GM23338 (cell line): ENCODE measurements around the gene SYMPK. TPM values are rescaled to one million over a fixed set of nuclear protein-coding genes. Genes with fewer than 3 reads are reported as not detected.

ENCODE experiments used
- ATAC-seq: fragments of 200-7000 bp; cut with Tn5 transposase; 3 replicates; pipeline ENCODE4 v1.9.1; 2020
- DNase-seq: peaks from one replicate; pipeline ENCODE4 v3.0.0-alpha.2; 2015; ENCODE audit warnings: low spot score
- H2AFZ ChIP-seq: fragments of 200-600 bp; sonication (generic); 2 replicates; pipeline ENCODE4 v1.8.0; 2016; ENCODE audit warnings: antibody characterized with exemption, mild to moderate bottlenecking, moderate library complexity
- H3F3A ChIP-seq: fragments of 200-600 bp; sonication (generic); replicated peaks from 2 replicates; pipeline ENCODE4 v1.8.0; 2017; ENCODE audit warnings: antibody characterized with exemption, mixed run types, low read depth
- H3K27ac ChIP-seq: fragments of 200-600 bp; sonication (generic); 2 replicates; pipeline ENCODE4 v1.6.1; 2016; ENCODE audit warnings: low read depth
- H3K27me3 ChIP-seq: fragments of 200-600 bp; sonication (generic); 2 replicates; pipeline ENCODE4 v1.8.0; 2016; ENCODE audit warnings: mild to moderate bottlenecking, mixed run types, moderate library complexity; ENCODE audit not compliant: insufficient read depth
- H3K36me3 ChIP-seq: fragments of 200-600 bp; sonication (generic); 2 replicates; pipeline ENCODE4 v1.8.0; 2016; ENCODE audit warnings: mild to moderate bottlenecking; ENCODE audit not compliant: insufficient read depth
- H3K4me1 ChIP-seq: fragments of 200-600 bp; sonication (generic); 2 replicates; pipeline ENCODE4 v1.8.0; 2016; ENCODE audit warnings: mild to moderate bottlenecking, moderate library complexity; ENCODE audit not compliant: insufficient read depth
- H3K4me2 ChIP-seq: fragments of 200-600 bp; sonication (generic); 2 replicates; pipeline ENCODE4 v1.7.1; 2017; ENCODE audit warnings: mixed run types
- H3K4me3 ChIP-seq: fragments of 200-600 bp; sonication (generic); 2 replicates; pipeline ENCODE4 v1.6.1; 2016; ENCODE audit warnings: mixed run types
- H3K79me2 ChIP-seq: fragments of 200-600 bp; sonication (generic); replicated peaks from 2 replicates; pipeline ENCODE4 v1.8.0; 2017; ENCODE audit warnings: mild to moderate bottlenecking; ENCODE audit not compliant: insufficient read depth
- H3K9me2 ChIP-seq: fragments of 200-600 bp; sonication (generic); 2 replicates; pipeline ENCODE4 v1.8.0; 2017; ENCODE audit not compliant: insufficient read depth
- H4K20me1 ChIP-seq: fragments of 200-600 bp; sonication (generic); replicated peaks from 2 replicates; pipeline ENCODE4 v1.8.0; 2017; ENCODE audit warnings: mild to moderate bottlenecking; ENCODE audit not compliant: insufficient read depth
- H3K27ac Mint-ChIP-seq: 2 replicates; pipeline ENCODE4 v1.8.0; 2020; ENCODE audit warnings: inconsistent platforms, mild to moderate bottlenecking, moderate library complexity, mixed read lengths
- H3K27me3 Mint-ChIP-seq: 3 replicates; pipeline ENCODE4 v1.8.0; 2022; ENCODE audit warnings: low read depth, mild to moderate bottlenecking, moderate library complexity, mixed read lengths, inconsistent platforms; ENCODE audit not compliant: insufficient read depth, poor library complexity
- H3K36me3 Mint-ChIP-seq: 3 replicates; pipeline ENCODE4 v1.8.0; 2021; ENCODE audit warnings: low read depth, mild to moderate bottlenecking, inconsistent platforms, moderate library complexity, mixed read lengths
- H3K4me1 Mint-ChIP-seq: 3 replicates; pipeline ENCODE4 v1.8.0; 2020; ENCODE audit warnings: mild to moderate bottlenecking, inconsistent platforms, mixed read lengths
- H3K4me3 Mint-ChIP-seq: 3 replicates; pipeline ENCODE4 v1.8.0; 2021; ENCODE audit warnings: moderate library complexity, mild to moderate bottlenecking, inconsistent platforms, mixed read lengths
- H3K9me3 Mint-ChIP-seq: 3 replicates; pipeline ENCODE4 v1.8.0; 2020; ENCODE audit warnings: moderate library complexity, mild to moderate bottlenecking, inconsistent platforms, mixed read lengths
- CREB1 ChIP-seq: fragments of 250-450 bp; sonication (Bioruptor Pico); IDR thresholded peaks from 2 replicates; pipeline ENCODE4 v1.5.0; 2020; ENCODE audit warnings: low read depth, mild to moderate bottlenecking, moderate library complexity
- EZH2 ChIP-seq: fragments of 200-600 bp; sonication (generic); IDR thresholded peaks from one replicate; pipeline ENCODE4 v1.8.0; 2017; ENCODE audit warnings: antibody characterized with exemption, mild to moderate bottlenecking, low read depth; ENCODE audit not compliant: unreplicated experiment
- POLR2AphosphoS5 ChIP-seq: IDR thresholded peaks from 2 replicates; pipeline ENCODE4 v1.6.1; 2016; ENCODE audit warnings: antibody characterized with exemption, low read depth
- ZNF114 ChIP-seq: fragments of 250-450 bp; sonication (Bioruptor Pico); IDR thresholded peaks from 2 replicates; pipeline ENCODE4 v1.5.0; 2020; ENCODE audit warnings: mild to moderate bottlenecking, moderate library complexity
- polyA plus RNA-seq: library from polyadenylated mRNA; unstranded; fragments of >200 nt; fragmentation: Nextera tagmentation; extraction: Ambion mirVana; gene quantifications from 2 replicates; pipeline ENCODE4 v1.2.1, GENCODE V29; 2016
- total RNA-seq: library from RNA; depleted of rRNA; stranded (reverse); fragments of >200 nt; shearing (Covaris generic); gene quantifications from 2 replicates; pipeline ENCODE4 v1.2.3, GENCODE V29; 2014
- TF ChIP-seq, protein P1 (sequence below), 2 experiments: fragments of 200-600 bp in 1 of 2; sonication (generic) in 1 of 2; conservative IDR thresholded peaks; 2 replicates each; pipeline versions ENCODE4 v1.5.1 to v1.6.1; 2016 to 2017; ENCODE audit warnings: antibody characterized with exemption in 2 of 2, low read depth in 2 of 2, mild to moderate bottlenecking in 2 of 2, moderate library complexity in 1 of 2
- TF ChIP-seq, protein P2 (sequence below): IDR thresholded peaks from 2 replicates; pipeline ENCODE4 v1.6.1; 2016; ENCODE audit warnings: antibody characterized with exemption

Gene SYMPK
- total and polyA plus RNA-seq, 2 experiments from 2014 or later = 36.8 to 82.1 TPM

- H3K4me1 Mint-ChIP-seq = peaks cover 30% of the 10 kb centered on the region
- DNase-seq = peak; percentile 51
- peak overlapping the region; percentile 99 for H3K27ac Mint-ChIP-seq
- Histone ChIP-seq H3K4me2 (peak overlapping the region; percentile 94), H2AFZ (no peak overlapping the region), H3K79me2 (no peaks in the 10 kb centered on the region), H3K27ac (peak overlapping the region; percentile 100), H3K36me3 (0 out of 2 replicates have a peak, but pooled peaks cover 2% of the 10 kb centered on the region), H3K4me1 (peaks cover 37% of the 10 kb centered on the region), H3K4me3 (peak overlapping the region; percentile 83), H3F3A (peaks cover 24% of the 10 kb centered on the region), H3K9me2 (no peaks in the 10 kb centered on the region), H3K27me3 (no peaks in the 10 kb centered on the region), H4K20me1 (no peaks in the 10 kb centered on the region; the same call in 1 of the 2 replicates)
- H3K36me3 Mint-ChIP-seq = peaks cover 15% of the 10 kb centered on the region
- no peaks in the 10 kb centered on the region for H3K9me3 Mint-ChIP-seq
- TF ChIP-seq EZH2 (no peak), CREB1 (no peak)
- peaks cover 33% of the 10 kb centered on the region for H3K27me3 Mint-ChIP-seq
- H3K4me3 Mint-ChIP-seq = peak overlapping the region; percentile 91
- ATAC-seq = no peak
These were observed 94.3 kb downstream of the SYMPK start for GRCh38 chr19:45768655-45768983.

GRCh38 chr19:45767881-45768654 is 94.9 kb downstream of the SYMPK start:
- H3K4me2 ChIP-seq = peak overlapping the region; percentile 94
- no peaks in the 10 kb centered on the region for H3K79me2 ChIP-seq
- TF ChIP-seq ZNF114 (CRISPR knock-in tag) = no peak
- no peak for TF ChIP-seq CREB1
- TF ChIP-seq, protein P1, sequence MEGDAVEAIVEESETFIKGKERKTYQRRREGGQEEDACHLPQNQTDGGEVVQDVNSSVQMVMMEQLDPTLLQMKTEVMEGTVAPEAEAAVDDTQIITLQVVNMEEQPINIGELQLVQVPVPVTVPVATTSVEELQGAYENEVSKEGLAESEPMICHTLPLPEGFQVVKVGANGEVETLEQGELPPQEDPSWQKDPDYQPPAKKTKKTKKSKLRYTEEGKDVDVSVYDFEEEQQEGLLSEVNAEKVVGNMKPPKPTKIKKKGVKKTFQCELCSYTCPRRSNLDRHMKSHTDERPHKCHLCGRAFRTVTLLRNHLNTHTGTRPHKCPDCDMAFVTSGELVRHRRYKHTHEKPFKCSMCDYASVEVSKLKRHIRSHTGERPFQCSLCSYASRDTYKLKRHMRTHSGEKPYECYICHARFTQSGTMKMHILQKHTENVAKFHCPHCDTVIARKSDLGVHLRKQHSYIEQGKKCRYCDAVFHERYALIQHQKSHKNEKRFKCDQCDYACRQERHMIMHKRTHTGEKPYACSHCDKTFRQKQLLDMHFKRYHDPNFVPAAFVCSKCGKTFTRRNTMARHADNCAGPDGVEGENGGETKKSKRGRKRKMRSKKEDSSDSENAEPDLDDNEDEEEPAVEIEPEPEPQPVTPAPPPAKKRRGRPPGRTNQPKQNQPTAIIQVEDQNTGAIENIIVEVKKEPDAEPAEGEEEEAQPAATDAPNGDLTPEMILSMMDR (conservative IDR thresholded peaks at IDR 0.05; ENCODE audit: low read depth in 2 of 2) = no peak
- TF ChIP-seq POLR2AphosphoS5 = peak; percentile 55
- Mint-ChIP-seq H3K4me1 (peaks cover 32% of the 10 kb centered on the region), H3K27ac (peak overlapping the region; percentile 62; the same call in 1 of the 2 replicates), H3K27me3 (peaks cover 33% of the 10 kb centered on the region), H3K9me3 (no peaks in the 10 kb centered on the region), H3K4me3 (peak overlapping the region; percentile 86), H3K36me3 (peaks cover 10% of the 10 kb centered on the region)
- peak overlapping the region; percentile 83 for H3K4me3 ChIP-seq
- no peak overlapping the region for H3K27ac ChIP-seq
- DNase-seq (peak; percentile 76), ATAC-seq (peak; percentile 0)
- no peaks in the 10 kb centered on the region; the same call in 1 of the 2 replicates for H4K20me1 ChIP-seq
- no peaks in the 10 kb centered on the region for H3K27me3 ChIP-seq
- no peak overlapping the region for H2AFZ ChIP-seq
- no peaks in the 10 kb centered on the region for H3K9me2 ChIP-seq
- no peaks in the 10 kb centered on the region for H3K36me3 ChIP-seq
- peaks cover 40% of the 10 kb centered on the region for H3K4me1 ChIP-seq
- H3F3A ChIP-seq = peaks cover 19% of the 10 kb centered on the region

- H3K36me3 ChIP-seq = no peaks in the 10 kb centered on the region
- H3K4me3 ChIP-seq = peak overlapping the region; percentile 83
- H3K9me2 ChIP-seq = no peaks in the 10 kb centered on the region
- H3K27ac ChIP-seq = no peak overlapping the region
- Mint-ChIP-seq H3K9me3 (no peaks in the 10 kb centered on the region), H3K4me3 (peak overlapping the region; percentile 86), H3K27me3 (peaks cover 35% of the 10 kb centered on the region), H3K4me1 (peaks cover 31% of the 10 kb centered on the region), H3K27ac (no peak overlapping the region; the same call in 1 of the 2 replicates), H3K36me3 (peaks cover 10% of the 10 kb centered on the region)
- H3F3A ChIP-seq = peaks cover 18% of the 10 kb centered on the region
- no peaks in the 10 kb centered on the region; the same call in 1 of the 2 replicates for H4K20me1 ChIP-seq
- no peaks in the 10 kb centered on the region for H3K79me2 ChIP-seq
- peak overlapping the region; percentile 94 for H3K4me2 ChIP-seq
- H2AFZ ChIP-seq = no peak overlapping the region
- no peaks in the 10 kb centered on the region for H3K27me3 ChIP-seq
- ATAC-seq (peak; percentile 2), DNase-seq (peak; percentile 79)
- peak; percentile 29; the same call in 1 of the 2 replicates for TF ChIP-seq POLR2AphosphoS5
- TF ChIP-seq, protein P2, sequence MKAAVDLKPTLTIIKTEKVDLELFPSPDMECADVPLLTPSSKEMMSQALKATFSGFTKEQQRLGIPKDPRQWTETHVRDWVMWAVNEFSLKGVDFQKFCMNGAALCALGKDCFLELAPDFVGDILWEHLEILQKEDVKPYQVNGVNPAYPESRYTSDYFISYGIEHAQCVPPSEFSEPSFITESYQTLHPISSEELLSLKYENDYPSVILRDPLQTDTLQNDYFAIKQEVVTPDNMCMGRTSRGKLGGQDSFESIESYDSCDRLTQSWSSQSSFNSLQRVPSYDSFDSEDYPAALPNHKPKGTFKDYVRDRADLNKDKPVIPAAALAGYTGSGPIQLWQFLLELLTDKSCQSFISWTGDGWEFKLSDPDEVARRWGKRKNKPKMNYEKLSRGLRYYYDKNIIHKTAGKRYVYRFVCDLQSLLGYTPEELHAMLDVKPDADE = no peak
- peaks cover 40% of the 10 kb centered on the region for H3K4me1 ChIP-seq
These were observed 95.5 kb downstream of the SYMPK start for GRCh38 chr19:45767410-45767880.
